Common myeloid progenitor, CD34-positive (primary cell): ENCODE measurements around the gene COL26A1.

Experiments
- CTCF ChIA-PET: fragments of 350-600 bp; sonication (Branson Sonifier 250); formaldehyde crosslinking; loops from one replicate; lab custom pipeline; 2021; ENCODE audit warnings: antibody characterized with exemption; lab: Charles Lee
- POLR2A ChIA-PET: fragments of 350-600 bp; sonication (Branson Sonifier 250); formaldehyde crosslinking; loops from one replicate; lab custom pipeline; 2021; ENCODE audit warnings: antibody characterized with exemption; lab: Charles Lee
- DNase-seq, 3 donors: peaks; one replicate each; pipeline versions ENCODE4 v3.0.0 to v3.0.0-alpha.2; 2013
- H3K27ac ChIP-seq, 2 experiments: 1 replicate in 1 of 2; 2 replicates in 1 of 2; pipeline ENCODE4 v1.7.0; 2013; ENCODE audit warnings: inconsistent platforms in 2 of 2, low read length in 2 of 2, mild to moderate bottlenecking in 2 of 2, low read depth in 1 of 2, moderate library complexity in 1 of 2; ENCODE audit not compliant: severe bottlenecking in 2 of 2, insufficient read depth in 1 of 2, poor library complexity in 1 of 2
- H3K27me3 ChIP-seq, 5 experiments: replicated peaks in 2 of 5; 1 replicate in 3 of 5; 2 replicates in 2 of 5; pipeline versions ENCODE4 v1.6.1 to v1.7.0; 2013; ENCODE audit warnings: low read length in 4 of 5, mild to moderate bottlenecking in 2 of 5, moderate library complexity in 2 of 5, inconsistent platforms in 1 of 5; ENCODE audit not compliant: insufficient read depth in 5 of 5, control insufficient read depth in 4 of 5
- H3K36me3 ChIP-seq, 4 experiments: 1 replicate in 2 of 4; 2 replicates in 2 of 4; pipeline versions ENCODE4 v1.6.1 to v1.7.0; 2013; ENCODE audit warnings: low read length in 3 of 4, control low read depth in 1 of 4, mild to moderate bottlenecking in 1 of 4; ENCODE audit not compliant: control insufficient read depth in 4 of 4, insufficient read depth in 4 of 4
- H3K4me1 ChIP-seq, 4 experiments: 1 replicate in 3 of 4; 2 replicates in 1 of 4; pipeline versions ENCODE4 v1.6.1 to v1.7.1; 2013; ENCODE audit warnings: low read length in 3 of 4, mild to moderate bottlenecking in 3 of 4, control low read depth in 1 of 4, inconsistent platforms in 1 of 4, moderate library complexity in 1 of 4; ENCODE audit not compliant: control insufficient read depth in 4 of 4, insufficient read depth in 4 of 4; ENCODE audit errors: control extremely low read depth in 1 of 4
- H3K4me3 ChIP-seq, 7 experiments: 1 replicate in 4 of 7; 2 replicates in 3 of 7; pipeline versions ENCODE4 v1.5.1 to v1.7.0; 2013; ENCODE audit warnings: mild to moderate bottlenecking in 7 of 7, low read length in 6 of 7, moderate library complexity in 6 of 7, inconsistent platforms in 2 of 7, low read depth in 2 of 7, control low read depth in 1 of 7; ENCODE audit not compliant: insufficient read depth in 4 of 7, control insufficient read depth in 1 of 7; ENCODE audit errors: extremely low read depth in 1 of 7
- H3K9me3 ChIP-seq, 5 experiments: 1 replicate in 4 of 5; 2 replicates in 1 of 5; pipeline versions ENCODE4 v1.6.1 to v1.7.1; 2013; ENCODE audit warnings: low read length in 4 of 5, mild to moderate bottlenecking in 2 of 5, inconsistent platforms in 1 of 5, low read depth in 1 of 5, moderate library complexity in 1 of 5; ENCODE audit not compliant: control insufficient read depth in 4 of 5, insufficient read depth in 2 of 5; ENCODE audit errors: control extremely low read depth in 1 of 5
- WGBS: methylation state at CpG from one replicate; pipeline ENCODE4 v1.1.5; 2013; ENCODE audit not compliant: insufficient coverage; 5-methylcytosine and 5-hydroxymethylcytosine counted together

The COL26A1 gene

DNA sequence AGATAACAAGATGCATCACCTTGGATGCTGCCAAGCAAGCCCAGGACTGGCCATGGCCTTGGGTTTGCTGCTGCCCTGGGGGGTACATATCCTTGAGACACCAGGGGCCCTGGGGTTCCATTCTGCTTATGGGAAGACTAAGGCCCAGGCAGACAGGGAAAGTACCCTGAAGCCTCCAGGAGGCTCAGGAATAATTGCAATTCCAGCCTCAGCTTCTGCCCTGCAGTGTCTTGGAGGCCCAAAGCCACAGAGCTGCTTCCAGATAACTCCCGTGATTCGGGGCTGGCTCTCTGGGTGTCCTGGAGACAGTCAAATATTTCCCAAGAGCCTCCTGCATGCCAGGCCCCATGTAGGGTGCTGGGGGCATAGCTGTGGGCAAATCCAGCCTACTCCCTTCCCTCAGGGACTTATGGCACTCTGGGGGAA, 243.8 kb downstream of the COL26A1 start:
- WGBS: 88% methylated on average over 2 of the region's 2 CpGs
- Histone ChIP-seq H3K4me1 (no peaks in the 10 kb centered on the region), H3K27me3 (no peaks in the 10 kb centered on the region), H3K9me3 (no peaks in the 10 kb centered on the region), H3K27ac (no peak overlapping the region), H3K36me3 (no peaks in the 10 kb centered on the region), H3K4me3 (no peak overlapping the region)
- ChIA-PET CTCF (no interaction called here), POLR2A (no interaction called here)
- DNase-seq: no peak
